Natural killer cell treated with Interleukin-12 subunit alpha and Interleukin-12 subunit beta and Interleukin-15 and Interleukin-18, amount 100 ng/mL, for 72 hours (primary cell): ENCODE data around the gene FAM204A. TPM values are rescaled to one million over a fixed set of nuclear protein-coding genes. Genes with fewer than 3 reads are reported as not detected.
A peak's percentile ranks its signal among the peaks of the same experiment; 100 is the strongest.

Experiments used
- ATAC-seq, 2 donors: fragments of 150-1000 bp; cut with Tn5 transposase in 1 of 2; sonication (Bioruptor Pico), chemical (Tn5 transposase) in 1 of 2; 2 replicates each; pipeline ENCODE4 v1.10.0; 2021
- DNase-seq: peaks from one replicate; pipeline ENCODE4 v3.0.0; 2022; ENCODE audit warnings: low spot score
- H3K27ac Mint-ChIP-seq, 2 donors: 1 replicate in 1 of 2; 2 replicates in 1 of 2; pipeline ENCODE4 v1.8.0; 2022; ENCODE audit warnings: mixed read lengths in 2 of 2, mild to moderate bottlenecking in 1 of 2, moderate library complexity in 1 of 2
- H3K27me3 Mint-ChIP-seq, 2 donors: 1 replicate in 1 of 2; 2 replicates in 1 of 2; pipeline ENCODE4 v1.8.0; 2022; ENCODE audit warnings: mixed read lengths in 2 of 2
- H3K36me3 Mint-ChIP-seq: one replicate; pipeline ENCODE4 v1.8.0; 2022; ENCODE audit warnings: mixed read lengths
- H3K4me1 Mint-ChIP-seq, 2 donors: 1 replicate in 1 of 2; 2 replicates in 1 of 2; pipeline ENCODE4 v1.8.0; 2022; ENCODE audit warnings: low read depth in 2 of 2, mixed read lengths in 2 of 2, mild to moderate bottlenecking in 1 of 2
- H3K4me3 Mint-ChIP-seq: one replicate; pipeline ENCODE4 v1.8.0; 2022; ENCODE audit warnings: mixed read lengths
- H3K9me3 Mint-ChIP-seq: 2 replicates; pipeline ENCODE4 v1.8.0; 2022; ENCODE audit warnings: mixed read lengths
- total RNA-seq, 2 donors: library from RNA; stranded (reverse); gene quantifications; one replicate each; pipeline ENCODE4 v1.2.3, GENCODE V29; 2022

Gene FAM204A
- total RNA-seq, 2 donors from 2014 or later: 63.3 to 64.5 TPM

DNA sequence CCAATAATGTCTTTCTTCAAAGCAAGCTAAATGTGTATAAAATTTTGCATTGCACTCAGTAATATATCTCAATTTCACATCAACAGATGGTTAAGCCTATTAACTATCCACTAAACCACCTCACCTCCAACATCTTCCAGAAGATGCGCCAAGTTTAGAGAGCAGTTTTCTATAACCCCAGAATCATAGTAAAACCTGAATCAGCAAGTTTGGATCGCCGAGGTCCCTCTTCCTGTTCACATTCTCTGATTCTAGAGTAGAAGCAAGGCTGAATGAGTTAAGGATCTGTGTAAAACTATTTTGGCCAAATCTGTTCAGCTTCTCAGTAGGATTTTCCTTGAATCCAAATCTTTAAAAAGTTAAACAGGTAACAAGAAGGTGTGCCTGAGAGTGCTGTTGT, 1.4 kb upstream of the FAM204A start:
- no peak for ATAC-seq
- peaks cover 20 to 36% of the 10 kb centered on the region in 2 donors for H3K4me1 Mint-ChIP-seq
- H3K36me3 Mint-ChIP-seq: no peaks in the 10 kb centered on the region
- H3K27me3 Mint-ChIP-seq: peaks cover 7 to 20% of the 10 kb centered on the region in 2 donors
- no peak overlapping the region for H3K27ac Mint-ChIP-seq
- DNase-seq: no peak
- H3K4me3 Mint-ChIP-seq: no peak overlapping the region
- no peaks in the 10 kb centered on the region for H3K9me3 Mint-ChIP-seq

DNA sequence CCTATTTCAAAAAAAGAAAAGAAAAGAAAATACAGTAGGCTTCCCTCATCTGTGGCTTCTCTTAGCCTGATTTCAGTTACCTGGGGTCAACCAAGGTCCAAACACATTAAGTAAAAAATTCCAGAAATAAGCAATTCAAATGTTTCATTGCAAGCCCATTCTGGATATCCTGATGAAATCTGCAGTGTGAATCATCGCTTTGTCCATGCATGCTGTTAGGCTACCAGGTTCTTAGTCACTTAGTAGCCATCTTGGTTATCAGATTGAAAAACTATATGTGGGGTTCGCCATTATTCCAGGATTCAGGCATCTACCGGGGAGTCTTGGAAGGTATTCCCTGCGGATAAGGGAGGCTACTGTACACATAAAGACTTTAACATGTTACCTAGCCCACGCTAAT, 991 bp upstream of the FAM204A start:
- H3K27ac Mint-ChIP-seq: peak overlapping the region; percentile 65 to 82
- H3K9me3 Mint-ChIP-seq: no peaks in the 10 kb centered on the region
- H3K4me1 Mint-ChIP-seq: peaks cover 22 to 40% of the 10 kb centered on the region in 2 donors
- peak overlapping the region; percentile 88 for H3K4me3 Mint-ChIP-seq
- DNase-seq: no peak
- ATAC-seq: no peak
- no peaks in the 10 kb centered on the region for H3K36me3 Mint-ChIP-seq
- H3K27me3 Mint-ChIP-seq: peaks cover 7 to 18% of the 10 kb centered on the region in 2 donors

DNA sequence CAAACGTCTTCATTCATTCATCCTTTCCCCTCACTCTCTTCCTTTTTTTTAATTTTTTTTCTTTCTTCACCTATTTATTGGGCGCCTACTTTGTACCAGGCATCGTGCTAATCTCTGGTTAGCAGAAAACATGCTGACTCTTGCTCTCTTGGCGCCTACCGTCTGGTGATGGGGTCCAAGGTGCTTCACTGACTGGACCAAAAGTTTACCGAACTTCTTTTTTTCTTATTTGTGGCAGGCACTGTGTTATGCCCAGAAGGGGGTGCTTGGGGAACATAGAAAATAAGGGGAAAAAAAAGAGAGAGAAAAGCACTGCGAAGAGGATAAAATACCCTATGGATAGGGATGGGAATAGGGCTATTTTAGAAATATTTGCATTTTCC, 505 bp upstream of the FAM204A start:
- H3K4me1 Mint-ChIP-seq: peaks cover 22 to 45% of the 10 kb centered on the region in 2 donors
- H3K9me3 Mint-ChIP-seq: no peaks in the 10 kb centered on the region
- peak overlapping the region; percentile 65 to 82 for H3K27ac Mint-ChIP-seq
- H3K4me3 Mint-ChIP-seq: peak overlapping the region; percentile 88
- ATAC-seq: no peak
- H3K27me3 Mint-ChIP-seq: peaks cover 7 to 14% of the 10 kb centered on the region in 2 donors
- DNase-seq: no peak
- no peaks in the 10 kb centered on the region for H3K36me3 Mint-ChIP-seq

DNA sequence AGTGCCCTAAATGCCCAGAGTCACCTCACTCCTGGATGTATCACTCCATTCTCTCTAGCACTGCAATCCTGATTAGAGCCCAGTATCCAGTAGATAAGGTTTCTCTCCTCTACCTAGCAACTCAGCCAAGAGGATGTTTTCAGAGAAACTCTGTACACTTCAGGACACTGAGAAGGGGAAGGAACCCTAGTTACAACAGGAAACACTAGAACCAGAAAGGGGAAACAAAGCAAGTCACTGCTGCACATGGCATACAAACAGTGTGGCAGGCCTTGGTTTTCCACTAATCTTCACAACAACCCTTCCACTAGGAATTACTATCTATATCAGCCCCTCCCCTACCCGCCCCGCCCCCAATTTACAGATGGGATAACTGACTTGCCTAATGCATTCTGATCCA, 1.6 kb downstream of the FAM204A start:
- no peaks in the 10 kb centered on the region for H3K36me3 Mint-ChIP-seq
- H3K4me3 Mint-ChIP-seq: peak overlapping the region; percentile 88
- ATAC-seq (no peak), DNase-seq (no peak)
- peak overlapping the region; percentile 31 to 82 for H3K27ac Mint-ChIP-seq
- no peaks in the 10 kb centered on the region for H3K27me3 Mint-ChIP-seq
- H3K9me3 Mint-ChIP-seq: no peaks in the 10 kb centered on the region
- peaks cover 22 to 46% of the 10 kb centered on the region in 2 donors for H3K4me1 Mint-ChIP-seq

DNA sequence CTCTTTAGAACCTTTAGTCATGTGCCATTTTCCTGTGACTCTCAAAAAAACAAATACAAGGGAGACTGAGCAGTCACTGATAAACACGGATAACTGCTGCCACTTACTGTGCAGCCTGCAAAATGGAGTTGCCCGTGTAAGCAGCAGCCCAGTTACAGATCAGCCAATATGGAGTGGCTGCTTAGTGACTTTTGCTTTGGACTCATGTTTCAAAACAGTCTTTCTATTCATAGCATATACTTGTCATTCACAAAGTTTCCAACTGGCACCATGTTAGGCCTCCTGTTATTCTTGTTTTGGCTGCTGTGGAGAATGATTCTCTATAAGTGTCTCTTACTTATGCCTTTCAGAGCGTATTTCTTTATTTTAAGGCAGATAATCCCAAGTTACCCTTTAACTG, 3.0 kb downstream of the FAM204A start:
- no peaks in the 10 kb centered on the region for H3K27me3 Mint-ChIP-seq
- peaks cover 6% of the 10 kb centered on the region for H3K36me3 Mint-ChIP-seq
- ATAC-seq (no peak), DNase-seq (no peak)
- H3K27ac Mint-ChIP-seq: no peak overlapping the region
- H3K4me1 Mint-ChIP-seq: peaks cover 26 to 51% of the 10 kb centered on the region in 2 donors
- peak overlapping the region; percentile 88 for H3K4me3 Mint-ChIP-seq
- no peaks in the 10 kb centered on the region for H3K9me3 Mint-ChIP-seq

DNA sequence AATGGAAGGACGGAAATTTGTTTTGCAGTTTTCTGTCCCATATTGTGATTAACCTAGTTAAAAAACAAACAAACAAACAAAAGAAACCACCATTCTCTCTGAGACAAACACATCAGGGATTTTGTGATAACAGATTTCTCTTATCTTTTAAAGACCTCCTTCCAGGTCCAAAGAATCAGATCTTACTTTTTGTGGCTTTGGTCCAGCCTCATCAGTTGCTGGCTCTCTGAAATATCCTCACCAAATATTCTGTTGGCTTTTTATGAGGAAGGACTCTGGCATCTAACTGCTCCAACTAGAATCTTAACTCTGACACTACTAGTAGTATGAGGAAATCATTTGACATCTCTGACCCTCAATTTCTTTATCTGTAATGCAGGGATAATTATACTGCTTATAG, 4.8 kb downstream of the FAM204A start:
- Mint-ChIP-seq H3K9me3 (no peaks in the 10 kb centered on the region), H3K4me3 (no peak overlapping the region), H3K4me1 (peaks cover 26 to 53% of the 10 kb centered on the region in 2 donors), H3K27me3 (no peaks in the 10 kb centered on the region), H3K36me3 (peaks cover 9% of the 10 kb centered on the region), H3K27ac (no peak overlapping the region)
- ATAC-seq (no peak), DNase-seq (no peak)

DNA sequence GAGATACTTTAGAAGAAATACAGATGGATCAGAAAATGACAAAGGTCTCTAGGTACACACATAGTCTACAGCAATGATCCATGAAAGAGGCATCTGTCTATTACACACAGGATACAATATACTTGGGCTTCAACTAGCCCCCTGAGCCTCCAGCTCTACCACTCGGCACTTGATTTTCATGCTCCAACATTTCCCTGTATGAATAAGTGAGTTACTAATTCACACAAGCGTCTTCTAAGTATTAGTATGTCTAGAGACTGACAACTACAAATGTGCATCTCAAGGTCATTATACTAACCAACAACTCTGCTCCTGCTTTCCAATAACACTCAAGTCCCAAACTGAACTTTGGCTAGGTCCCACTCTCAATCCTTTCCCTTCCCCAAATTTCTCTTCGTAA, 8.3 kb downstream of the FAM204A start:
- Mint-ChIP-seq H3K36me3 (peaks cover 14% of the 10 kb centered on the region), H3K4me1 (peaks cover 17 to 37% of the 10 kb centered on the region in 2 donors), H3K27ac (peak overlapping the region in 1 of 2 donors; percentile 36), H3K9me3 (no peaks in the 10 kb centered on the region), H3K27me3 (no peaks in the 10 kb centered on the region), H3K4me3 (peak overlapping the region; percentile 13)
- ATAC-seq (peak in 1 of 2 donors; percentile 50), DNase-seq (no peak)

DNA sequence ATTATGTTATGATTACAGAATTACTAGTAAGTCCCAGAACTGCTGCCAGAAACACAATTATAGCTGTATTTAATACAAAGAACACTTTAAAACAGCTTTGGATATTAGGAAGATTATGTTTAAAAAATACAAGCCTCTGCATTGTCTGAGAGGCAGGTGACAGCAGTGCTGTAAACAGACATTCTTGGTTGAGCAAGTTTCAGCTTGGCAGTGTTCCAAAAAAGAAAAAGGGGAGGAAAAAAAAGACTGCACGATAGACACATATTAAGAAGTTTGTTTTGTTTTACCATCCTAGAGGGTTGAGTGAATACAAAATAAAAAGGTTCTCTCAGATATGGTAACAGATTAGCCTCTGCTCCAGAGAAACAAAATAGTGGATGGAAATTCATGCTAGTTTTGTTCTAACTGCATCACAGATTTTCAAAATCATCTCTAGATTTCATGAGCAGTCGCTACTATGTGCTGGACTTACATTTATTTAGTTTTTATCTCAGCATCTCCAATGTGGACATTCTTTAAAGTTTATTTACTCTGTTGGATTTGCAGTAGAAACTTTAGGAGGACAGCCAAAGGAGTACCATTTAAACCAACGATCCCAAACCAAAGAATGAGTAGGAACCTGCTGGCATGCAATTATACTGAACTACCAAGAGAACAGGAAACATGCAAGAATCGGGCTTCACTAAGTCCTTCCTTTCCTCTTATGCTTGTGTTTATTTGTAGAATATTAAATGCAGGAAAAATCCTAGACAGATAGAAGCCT, 9.0 kb downstream of the FAM204A start:
- Mint-ChIP-seq H3K36me3 (peaks cover 17% of the 10 kb centered on the region), H3K9me3 (no peaks in the 10 kb centered on the region), H3K4me1 (peaks cover 17 to 30% of the 10 kb centered on the region in 2 donors), H3K27me3 (no peaks in the 10 kb centered on the region), H3K27ac (no peak overlapping the region), H3K4me3 (no peak overlapping the region)
- DNase-seq: no peak
- ATAC-seq: no peak

DNA sequence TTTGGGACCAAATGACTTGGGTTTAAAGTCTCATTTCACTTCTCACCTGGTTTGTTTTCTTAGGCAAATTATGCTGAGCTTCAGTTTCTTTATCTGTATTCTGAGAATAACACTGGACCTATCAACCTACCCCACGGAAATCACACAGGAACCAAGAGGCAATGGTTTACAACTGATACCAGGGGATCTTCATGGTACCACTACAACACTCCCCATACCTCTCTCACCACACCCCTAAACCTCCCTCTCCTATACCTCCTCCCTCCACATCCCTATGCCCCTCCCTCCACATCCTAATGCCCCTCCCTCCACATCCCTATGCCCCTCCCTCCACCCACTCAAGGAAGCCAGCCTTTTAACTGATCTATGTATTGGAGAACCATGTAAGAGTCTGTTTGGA, 9.9 kb downstream of the FAM204A start:
- H3K27ac Mint-ChIP-seq: no peak overlapping the region

DNA sequence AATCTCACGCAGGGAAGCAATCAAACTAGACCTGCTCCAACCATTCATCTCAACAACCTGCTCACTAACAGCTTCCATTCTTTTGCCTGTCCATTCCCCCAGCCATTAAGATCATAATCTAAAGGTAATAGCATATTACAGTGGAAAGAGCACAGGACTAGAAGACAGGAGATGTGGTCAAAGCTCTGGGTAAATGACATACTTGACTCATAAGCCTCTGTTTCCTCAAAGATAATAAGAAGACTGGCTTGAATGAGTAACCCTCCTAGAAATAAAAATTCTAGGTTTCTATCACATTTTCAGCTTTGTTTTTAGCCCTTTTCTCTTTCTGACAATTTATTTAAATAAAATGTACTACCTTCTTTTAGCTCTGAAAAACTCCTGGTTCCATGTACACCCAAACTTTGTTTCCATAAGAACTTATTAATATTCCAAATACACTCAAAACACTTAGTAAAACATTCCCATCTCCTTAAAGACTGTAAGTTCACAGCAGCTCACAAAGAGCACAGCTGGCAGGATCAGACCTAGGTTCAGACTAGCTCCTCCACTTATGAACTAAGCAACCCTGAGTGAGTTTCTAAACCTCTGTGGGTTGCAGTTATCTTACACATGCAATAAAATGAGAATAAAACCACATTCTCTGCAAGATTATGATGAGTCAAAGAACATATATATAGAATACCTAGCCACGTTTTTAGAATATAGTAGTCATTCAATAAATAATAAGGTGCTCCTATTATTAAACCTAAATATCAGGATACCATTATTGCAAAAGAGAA, 11.6 kb downstream of the FAM204A start:
- H3K4me3 Mint-ChIP-seq: no peak overlapping the region
- H3K27me3 Mint-ChIP-seq: no peaks in the 10 kb centered on the region
- no peak for DNase-seq
- ATAC-seq: peak in 1 of 2 donors; percentile 64
- peaks cover 17 to 24% of the 10 kb centered on the region in 2 donors for H3K4me1 Mint-ChIP-seq
- peak overlapping the region in 1 of 2 donors; percentile 43 for H3K27ac Mint-ChIP-seq
- H3K9me3 Mint-ChIP-seq: no peaks in the 10 kb centered on the region
- H3K36me3 Mint-ChIP-seq: peaks cover 21% of the 10 kb centered on the region

More for the DNA sequence above, 9.9 kb downstream of the FAM204A start:
- Mint-ChIP-seq H3K4me1 (peaks cover 17 to 24% of the 10 kb centered on the region in 2 donors), H3K9me3 (no peaks in the 10 kb centered on the region), H3K27me3 (no peaks in the 10 kb centered on the region), H3K4me3 (peak overlapping the region; percentile 6), H3K36me3 (peaks cover 21% of the 10 kb centered on the region)
- ATAC-seq (peak; percentile 56 to 75), DNase-seq (no peak)

DNA sequence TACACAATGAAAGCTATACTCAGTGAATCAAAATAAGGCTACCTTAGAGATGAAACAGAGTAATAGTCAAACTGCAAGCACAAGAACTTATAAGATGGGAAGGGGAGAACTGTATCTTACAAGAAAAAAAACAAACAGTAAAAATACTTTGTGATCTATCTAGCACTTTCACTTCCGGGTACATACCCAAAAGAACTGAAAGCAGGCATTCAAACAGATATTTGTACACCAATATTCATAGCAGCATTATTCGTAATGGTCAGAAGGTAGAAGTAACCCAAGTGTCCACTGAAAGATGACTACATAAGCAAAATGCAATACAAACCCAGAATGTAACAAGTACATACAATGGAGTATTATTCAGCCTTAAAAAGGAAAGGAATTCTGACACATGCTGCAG, 18.0 kb downstream of the FAM204A start:
- Mint-ChIP-seq H3K27ac (no peak overlapping the region), H3K9me3 (no peaks in the 10 kb centered on the region), H3K27me3 (no peaks in the 10 kb centered on the region), H3K4me1 (peaks cover 0 to 5% of the 10 kb centered on the region in 2 donors), H3K36me3 (peaks cover 33% of the 10 kb centered on the region), H3K4me3 (no peak overlapping the region)
- ATAC-seq (no peak), DNase-seq (no peak)

DNA sequence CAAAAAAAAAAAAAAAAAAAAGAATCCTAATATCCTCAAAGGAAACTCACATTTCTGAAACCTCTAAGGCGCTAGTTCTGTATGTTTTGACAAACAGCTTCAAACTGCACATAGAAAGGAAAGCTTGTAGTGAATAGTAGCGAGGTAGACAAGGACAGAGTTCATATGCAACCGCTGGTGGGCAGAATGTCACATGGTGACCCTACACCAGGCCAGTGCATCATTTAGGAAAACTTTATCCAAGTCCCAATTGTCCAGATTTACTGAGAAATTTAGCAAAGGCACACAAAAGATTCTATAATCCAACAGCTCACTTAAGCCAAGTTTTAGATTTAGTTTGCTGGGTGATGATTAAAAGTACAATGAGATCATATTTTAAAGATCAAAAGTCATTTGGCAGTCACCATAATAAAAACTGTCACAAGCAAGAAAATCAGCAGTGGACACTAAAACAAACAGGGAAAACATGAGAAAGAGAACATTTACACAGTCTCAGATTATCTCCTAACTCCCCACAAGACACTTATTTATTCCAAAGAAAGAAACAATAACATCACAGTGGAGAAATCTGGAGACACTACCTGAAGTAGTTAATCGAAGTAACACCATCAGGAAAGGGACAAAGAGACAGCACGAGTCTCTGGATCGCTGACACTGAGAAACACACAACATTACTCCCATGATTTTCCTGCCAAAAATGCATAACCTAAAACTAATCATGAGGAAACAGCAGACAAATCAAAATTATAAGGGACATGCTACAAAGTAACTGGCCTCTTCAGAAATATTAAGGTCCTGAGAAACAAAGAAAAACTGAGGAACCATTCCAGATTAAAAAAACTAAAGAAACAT, 20.2 kb downstream of the FAM204A start:
- no peaks in the 10 kb centered on the region for H3K27me3 Mint-ChIP-seq
- H3K4me3 Mint-ChIP-seq: no peak overlapping the region
- H3K27ac Mint-ChIP-seq: no peak overlapping the region
- no peaks in the 10 kb centered on the region for H3K9me3 Mint-ChIP-seq
- H3K36me3 Mint-ChIP-seq: peaks cover 23% of the 10 kb centered on the region
- DNase-seq (no peak), ATAC-seq (no peak)
- H3K4me1 Mint-ChIP-seq: no peaks in the 10 kb centered on the region

DNA sequence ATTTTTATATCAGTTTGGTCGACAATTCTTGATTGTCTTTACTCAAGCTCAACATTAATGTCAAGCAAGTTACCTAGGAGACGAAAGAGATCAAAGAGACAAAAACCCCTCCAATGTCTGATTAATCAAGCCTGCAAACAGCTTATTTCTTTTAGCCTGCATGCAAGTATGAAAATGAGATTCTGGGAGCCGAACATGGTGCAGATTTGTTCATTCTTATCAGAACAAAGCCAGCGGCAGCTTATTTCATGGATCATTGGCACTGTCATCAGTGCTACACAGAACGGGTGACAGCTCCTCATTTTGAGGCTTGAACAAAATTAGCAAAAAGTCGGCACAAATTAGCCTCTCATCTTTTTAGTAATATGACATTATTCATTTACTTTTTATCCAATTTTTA, 26.5 kb downstream of the FAM204A start:
- H3K9me3 Mint-ChIP-seq: no peaks in the 10 kb centered on the region
- H3K4me1 Mint-ChIP-seq: no peaks in the 10 kb centered on the region
- ATAC-seq (no peak), DNase-seq (no peak)
- H3K4me3 Mint-ChIP-seq: no peak overlapping the region
- no peak overlapping the region for H3K27ac Mint-ChIP-seq
- no peaks in the 10 kb centered on the region for H3K27me3 Mint-ChIP-seq
- H3K36me3 Mint-ChIP-seq: peaks cover 6% of the 10 kb centered on the region
